OCI-LY3 (cell line): ENCODE data around the gene TNFRSF8.

Experiments
- CTCF ChIP-seq: fragments of 200-600, 300-600 bp; sonication (generic); IDR thresholded peaks from 2 replicates; pipeline ENCODE4 v1.5.1; 2014; ENCODE audit warnings: antibody characterized with exemption, low read length, low read depth
- EZH2phosphoT487 ChIP-seq: fragments of 200-600 bp; shearing (Covaris generic); IDR thresholded peaks from 2 replicates; pipeline ENCODE4 v1.6.1; 2018; ENCODE audit warnings: antibody characterized with exemption, mixed run types, low read depth

- TF ChIP-seq CTCF (no peak), EZH2phosphoT487 (no peak)
Measured at GRCh38 chr1:12123172-12123571, 60.1 kb downstream of the TNFRSF8 start.
